ENCODE results near the gene LRRTM4. TPM values are rescaled to one million over a fixed set of nuclear protein-coding genes. Genes with fewer than 3 reads are reported as not detected.

Gene LRRTM4
- total RNA-seq, 1 experiment from 2014 or later: 12.0 TPM

DNA sequence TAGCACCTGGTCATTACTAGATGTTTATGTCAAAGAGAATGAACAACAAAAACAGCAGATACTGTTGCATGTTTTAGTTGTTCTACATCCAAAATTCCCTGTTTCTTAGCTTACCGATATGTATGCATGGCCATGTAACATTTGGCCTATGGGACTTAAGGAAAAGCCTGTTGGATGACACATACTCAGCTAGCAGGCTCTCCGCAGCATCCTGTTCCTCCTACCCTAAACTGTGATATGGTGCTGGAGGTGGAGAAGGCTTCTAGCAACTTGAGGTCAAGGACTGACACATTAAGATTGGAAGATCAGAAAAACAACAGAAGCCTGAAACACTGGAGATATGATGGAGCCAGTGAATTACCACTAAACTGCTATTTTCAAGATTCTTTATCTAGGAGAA lies 537.8 kb downstream of the LRRTM4 start:
- Histone ChIP-seq H3K23ac (ENCODE audit: insufficient read length, low read depth, low read length) (no peak overlapping the region), H2BK20ac (ENCODE audit: low read depth, low read length, poor library complexity, severe bottlenecking) (no peak overlapping the region), H3K9me3 (ENCODE audit: control insufficient read depth, low read depth, low read length) (no peaks in the 10 kb centered on the region), H4K20me1 (ENCODE audit: control insufficient read depth, insufficient read depth, insufficient read length) (no peaks in the 10 kb centered on the region), H3K9ac (ENCODE audit: extremely low read depth, insufficient read length, low read length) (no peak overlapping the region), H2AK5ac (ENCODE audit: insufficient read length, low read length) (no peak overlapping the region), H3K56ac (ENCODE audit: insufficient read length, low read depth, low read length) (no peak overlapping the region), H3T11ph (ENCODE audit: low read length) (no peak overlapping the region), H3K79me1 (ENCODE audit: insufficient read depth, low read depth, low read length, poor library complexity, severe bottlenecking) (no peaks in the 10 kb centered on the region), H2BK12ac (ENCODE audit: insufficient read length, low read depth, low read length) (no peak overlapping the region), H3K18ac (ENCODE audit: insufficient read length, low read depth, low read length) (no peak overlapping the region), H3K4ac (ENCODE audit: low read depth, low read length) (no peak overlapping the region), H2BK15ac (ENCODE audit: low read depth, low read length) (no peak overlapping the region), H2AFZ (ENCODE audit: low read length) (no peak overlapping the region), H3K23me2 (ENCODE audit: insufficient read length, low read depth, low read length, poor library complexity, severe bottlenecking) (no peaks in the 10 kb centered on the region), H2BK120ac (ENCODE audit: low read depth, low read length, poor library complexity, severe bottlenecking) (no peak overlapping the region), H3K4me2 (ENCODE audit: insufficient read depth, insufficient read length, low read length) (no peak overlapping the region), H4K91ac (ENCODE audit: insufficient read length, low read depth, low read length) (no peak overlapping the region), H3K27ac (ENCODE audit: insufficient read length, low read depth, low read length) (no peak overlapping the region), H4K5ac (ENCODE audit: insufficient read length, low read depth, low read length) (no peak overlapping the region), H3K4me1 (ENCODE audit: insufficient read depth, low read length) (peaks cover 3% of the 10 kb centered on the region; the same call in 1 of the 2 replicates), H3K79me2 (ENCODE audit: insufficient read depth, low read length) (no peaks in the 10 kb centered on the region), H4K8ac (replicated peaks; ENCODE audit: insufficient read length, low read depth, low read length) (no peak overlapping the region), H3K27me3 (ENCODE audit: insufficient read depth, low read length) (no peaks in the 10 kb centered on the region), H2BK5ac (ENCODE audit: insufficient read length, low read length) (no peak overlapping the region), H3K14ac (ENCODE audit: insufficient read depth, low read length) (no peak overlapping the region)
- Mint-ChIP-seq H3K36me3 (ENCODE audit: insufficient read depth in 1 of 3, low read depth in 3 of 3) (no peaks in the 10 kb centered on the region), H3K27me3 (ENCODE audit: low read depth) (no peaks in the 10 kb centered on the region), H3K27ac (no peak overlapping the region), H3K9me3 (no peaks in the 10 kb centered on the region), H3K4me1 (peaks cover 26 to 29% of the 10 kb centered on the region in 2 experiments), H3K4me3 (no peak overlapping the region)
- no CpG with 5 or more reads among the region's 2 CpGs for WGBS (ENCODE audit: extremely low coverage, insufficient read length, low lambda C conversion rate)
- TF ChIP-seq, protein P1, sequence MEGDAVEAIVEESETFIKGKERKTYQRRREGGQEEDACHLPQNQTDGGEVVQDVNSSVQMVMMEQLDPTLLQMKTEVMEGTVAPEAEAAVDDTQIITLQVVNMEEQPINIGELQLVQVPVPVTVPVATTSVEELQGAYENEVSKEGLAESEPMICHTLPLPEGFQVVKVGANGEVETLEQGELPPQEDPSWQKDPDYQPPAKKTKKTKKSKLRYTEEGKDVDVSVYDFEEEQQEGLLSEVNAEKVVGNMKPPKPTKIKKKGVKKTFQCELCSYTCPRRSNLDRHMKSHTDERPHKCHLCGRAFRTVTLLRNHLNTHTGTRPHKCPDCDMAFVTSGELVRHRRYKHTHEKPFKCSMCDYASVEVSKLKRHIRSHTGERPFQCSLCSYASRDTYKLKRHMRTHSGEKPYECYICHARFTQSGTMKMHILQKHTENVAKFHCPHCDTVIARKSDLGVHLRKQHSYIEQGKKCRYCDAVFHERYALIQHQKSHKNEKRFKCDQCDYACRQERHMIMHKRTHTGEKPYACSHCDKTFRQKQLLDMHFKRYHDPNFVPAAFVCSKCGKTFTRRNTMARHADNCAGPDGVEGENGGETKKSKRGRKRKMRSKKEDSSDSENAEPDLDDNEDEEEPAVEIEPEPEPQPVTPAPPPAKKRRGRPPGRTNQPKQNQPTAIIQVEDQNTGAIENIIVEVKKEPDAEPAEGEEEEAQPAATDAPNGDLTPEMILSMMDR (conservative IDR thresholded peaks at IDR 0.05): no peak
- no peak for DNase-seq
